Measurements from ENCODE around the gene AGTRAP. TPM values are rescaled to one million over a fixed set of nuclear protein-coding genes. Genes with fewer than 3 reads are reported as not detected.

AGTRAP gene
- total RNA-seq, 1 experiment from 2014 or later = 57.0 TPM

DNA sequence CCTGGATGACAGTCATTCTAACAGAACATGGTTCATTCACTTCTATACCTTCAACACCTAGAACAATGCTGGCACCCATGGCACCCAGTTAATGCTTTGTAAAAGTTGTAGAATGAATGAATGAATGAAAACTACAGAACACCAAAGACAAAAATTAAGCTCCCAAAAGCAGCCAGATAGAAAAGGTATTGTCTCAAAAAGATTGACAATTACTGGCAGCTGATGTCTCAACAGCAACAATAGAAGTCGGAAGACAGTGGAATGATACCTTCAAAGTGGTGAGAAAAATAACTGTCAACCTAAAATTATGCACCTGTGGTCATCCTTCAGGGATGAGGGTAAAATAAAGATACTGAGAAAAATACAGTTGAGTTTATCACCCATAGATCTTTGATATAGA is 21.1 kb downstream of the AGTRAP start:
- in situ Hi-C loops (cut with HindIII; ENCODE audit: low pct_unique_long_range_greater_than_20kb, low sequenced_read_pairs) (no loop called here), intact Hi-C loops (cut with micrococcal nuclease; ENCODE audit: unreplicated experiment) (no loop called here)
- Histone ChIP-seq H3K9me3 (ENCODE audit: control insufficient read depth, insufficient read depth, low read depth, low read length) (no peaks in the 10 kb centered on the region), H3K27me3 (ENCODE audit: control insufficient read depth, insufficient read depth, low read length) (no peaks in the 10 kb centered on the region), H3K36me3 (ENCODE audit: control insufficient read depth, insufficient read depth, low read length) (no peaks in the 10 kb centered on the region), H3K4me1 (ENCODE audit: control insufficient read depth, insufficient read depth, low read length) (no peaks in the 10 kb centered on the region), H3K4me3 (ENCODE audit: low read depth in 2 of 2, low read length in 2 of 2) (no peak overlapping the region), H3K27ac (ENCODE audit: low read length) (no peak overlapping the region)
- POLR2A ChIA-PET = no interaction called here
- no peak for ATAC-seq
- CTCF ChIA-PET = no interaction called here
- TF ChIP-seq SIN3A (IDR thresholded peaks at IDR 0.05; ENCODE audit: borderline replicate concordance, insufficient read depth, low read depth, low read length) (no peak), TCF7L2 (IDR thresholded peaks at IDR 0.05; ENCODE audit: low read depth, low read length) (no peak), CTCF (IDR thresholded peaks at IDR 0.05) (no peak), POLR2AphosphoS5 (IDR thresholded peaks at IDR 0.05; ENCODE audit: low read depth, low read length) (no peak)
- TF ChIP-seq, protein P1, sequence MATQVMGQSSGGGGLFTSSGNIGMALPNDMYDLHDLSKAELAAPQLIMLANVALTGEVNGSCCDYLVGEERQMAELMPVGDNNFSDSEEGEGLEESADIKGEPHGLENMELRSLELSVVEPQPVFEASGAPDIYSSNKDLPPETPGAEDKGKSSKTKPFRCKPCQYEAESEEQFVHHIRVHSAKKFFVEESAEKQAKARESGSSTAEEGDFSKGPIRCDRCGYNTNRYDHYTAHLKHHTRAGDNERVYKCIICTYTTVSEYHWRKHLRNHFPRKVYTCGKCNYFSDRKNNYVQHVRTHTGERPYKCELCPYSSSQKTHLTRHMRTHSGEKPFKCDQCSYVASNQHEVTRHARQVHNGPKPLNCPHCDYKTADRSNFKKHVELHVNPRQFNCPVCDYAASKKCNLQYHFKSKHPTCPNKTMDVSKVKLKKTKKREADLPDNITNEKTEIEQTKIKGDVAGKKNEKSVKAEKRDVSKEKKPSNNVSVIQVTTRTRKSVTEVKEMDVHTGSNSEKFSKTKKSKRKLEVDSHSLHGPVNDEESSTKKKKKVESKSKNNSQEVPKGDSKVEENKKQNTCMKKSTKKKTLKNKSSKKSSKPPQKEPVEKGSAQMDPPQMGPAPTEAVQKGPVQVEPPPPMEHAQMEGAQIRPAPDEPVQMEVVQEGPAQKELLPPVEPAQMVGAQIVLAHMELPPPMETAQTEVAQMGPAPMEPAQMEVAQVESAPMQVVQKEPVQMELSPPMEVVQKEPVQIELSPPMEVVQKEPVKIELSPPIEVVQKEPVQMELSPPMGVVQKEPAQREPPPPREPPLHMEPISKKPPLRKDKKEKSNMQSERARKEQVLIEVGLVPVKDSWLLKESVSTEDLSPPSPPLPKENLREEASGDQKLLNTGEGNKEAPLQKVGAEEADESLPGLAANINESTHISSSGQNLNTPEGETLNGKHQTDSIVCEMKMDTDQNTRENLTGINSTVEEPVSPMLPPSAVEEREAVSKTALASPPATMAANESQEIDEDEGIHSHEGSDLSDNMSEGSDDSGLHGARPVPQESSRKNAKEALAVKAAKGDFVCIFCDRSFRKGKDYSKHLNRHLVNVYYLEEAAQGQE (IDR thresholded peaks at IDR 0.05; ENCODE audit: insufficient read depth in 1 of 2, low read depth in 2 of 2, low read length in 1 of 2) = no peak
- DNase-seq (ENCODE audit: low read depth, low spot score) = no peak
- BruUV-seq (replicated peaks) = no TSS peak

DNA sequence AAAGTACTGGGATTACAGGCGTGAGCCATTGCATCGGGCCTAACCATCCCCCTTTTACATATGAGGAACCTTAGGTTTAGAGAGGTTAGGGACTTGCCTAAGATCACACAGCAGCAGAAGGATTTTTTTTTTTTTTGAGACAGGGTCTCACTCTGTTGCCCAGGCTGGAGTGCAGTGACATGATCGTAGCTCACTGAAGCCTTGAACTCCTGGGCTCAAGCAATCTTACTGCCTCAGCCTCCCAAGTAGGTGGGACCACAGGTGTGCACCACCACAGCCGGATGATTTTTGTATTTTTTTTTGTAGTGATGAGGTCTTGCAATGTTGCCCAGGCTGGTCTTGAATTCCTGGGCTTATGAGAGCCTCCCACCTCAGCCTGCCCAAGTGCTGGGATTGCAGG is 23.9 kb downstream of the AGTRAP start:
- intact Hi-C loops (cut with micrococcal nuclease; ENCODE audit: unreplicated experiment) = no loop called here
- in situ Hi-C loops (cut with HindIII; ENCODE audit: low pct_unique_long_range_greater_than_20kb, low sequenced_read_pairs) = no loop called here

More for the DNA sequence above, 23.9 kb downstream of the AGTRAP start:
- Histone ChIP-seq H3K36me3 (ENCODE audit: control insufficient read depth, insufficient read depth, low read length) (no peaks in the 10 kb centered on the region), H3K27ac (ENCODE audit: low read length) (no peak overlapping the region), H3K4me1 (ENCODE audit: control insufficient read depth, insufficient read depth, low read length) (no peaks in the 10 kb centered on the region), H3K4me3 (ENCODE audit: low read depth in 2 of 2, low read length in 2 of 2) (no peak overlapping the region), H3K27me3 (ENCODE audit: control insufficient read depth, insufficient read depth, low read length) (no peaks in the 10 kb centered on the region), H3K9me3 (ENCODE audit: control insufficient read depth, insufficient read depth, low read depth, low read length) (no peaks in the 10 kb centered on the region)
- TF ChIP-seq TCF7L2 (IDR thresholded peaks at IDR 0.05; ENCODE audit: low read depth, low read length) = no peak
- TF ChIP-seq CTCF (IDR thresholded peaks at IDR 0.05) = no peak
- TF ChIP-seq SIN3A (IDR thresholded peaks at IDR 0.05; ENCODE audit: borderline replicate concordance, insufficient read depth, low read depth, low read length) = no peak
- TF ChIP-seq, protein P1 (IDR thresholded peaks at IDR 0.05; ENCODE audit: insufficient read depth in 1 of 2, low read depth in 2 of 2, low read length in 1 of 2) = no peak
- TF ChIP-seq POLR2AphosphoS5 (IDR thresholded peaks at IDR 0.05; ENCODE audit: low read depth, low read length) = no peak
- ChIA-PET CTCF (no interaction called here), POLR2A (no interaction called here)
- ATAC-seq = no peak
- DNase-seq (ENCODE audit: low read depth, low spot score) = no peak
- BruUV-seq (replicated peaks) = no TSS peak

Data from Panc1 (cell line).